ENCODE measurements around the gene RALGAPB.

DNA sequence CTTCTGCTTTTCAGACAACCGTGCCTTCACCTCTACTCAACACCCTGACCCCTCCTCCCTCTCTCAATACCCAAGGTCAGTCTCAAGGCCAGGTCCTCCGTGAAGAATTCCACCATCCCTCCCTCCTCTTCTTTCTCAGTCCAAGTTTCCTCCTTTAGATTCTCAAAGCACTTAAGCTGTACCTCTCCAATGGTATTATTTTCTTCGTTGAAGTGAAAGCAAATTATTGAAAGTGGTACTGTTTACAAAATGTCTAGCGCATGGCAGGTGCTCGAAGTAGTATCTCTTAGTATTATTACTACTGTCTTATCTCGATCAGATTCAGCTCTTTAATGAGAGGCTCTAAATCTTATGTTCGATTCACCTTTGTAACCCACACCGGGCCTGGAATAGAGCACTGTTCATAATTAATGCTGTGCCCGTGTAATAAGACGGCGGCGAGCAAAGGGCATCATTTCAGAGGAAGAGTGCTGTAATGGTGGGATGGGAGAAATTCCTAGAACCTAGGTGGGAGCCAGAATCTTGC, 593 bp upstream of the RALGAPB start:
- no peak for TF ChIP-seq POLR2A (IDR thresholded peaks at IDR 0.05; ENCODE audit: low read length)
- no peak for TF ChIP-seq GATA1 (IDR thresholded peaks at IDR 0.05; ENCODE audit: low read depth, low read length)

Data from erythroblast (primary cell).